Adipocyte (in vitro differentiated cells): ENCODE measurements around the gene RIF1.

Source experiments
- DNase-seq: peaks from one replicate; pipeline ENCODE4 v3.0.0-alpha.2; 2015; ENCODE audit warnings: low read depth
- H3K27me3 ChIP-seq: replicated peaks from 2 replicates; pipeline ENCODE4 v1.7.0; 2013; ENCODE audit warnings: mild to moderate bottlenecking, low read length, moderate library complexity; ENCODE audit not compliant: control insufficient read depth, insufficient read depth
- H3K36me3 ChIP-seq: 2 replicates; pipeline ENCODE4 v1.7.0; 2013; ENCODE audit warnings: low read length, mild to moderate bottlenecking, moderate library complexity; ENCODE audit not compliant: control insufficient read depth, insufficient read depth, severe bottlenecking
- H3K4me1 ChIP-seq: 2 replicates; pipeline ENCODE4 v1.7.0; 2013; ENCODE audit warnings: mild to moderate bottlenecking, low read length, moderate library complexity; ENCODE audit not compliant: control insufficient read depth, insufficient read depth
- H3K4me3 ChIP-seq: 2 replicates; pipeline ENCODE4 v1.7.0; 2013; ENCODE audit warnings: mild to moderate bottlenecking, low read length, moderate library complexity
- H3K9ac ChIP-seq: 2 replicates; pipeline ENCODE4 v1.7.0; 2013; ENCODE audit warnings: mild to moderate bottlenecking, low read length, moderate library complexity
- H3K9me3 ChIP-seq: 2 replicates; pipeline ENCODE4 v1.7.0; 2013; ENCODE audit warnings: mild to moderate bottlenecking, low read length, moderate library complexity; ENCODE audit not compliant: control insufficient read depth

Gene RIF1

GRCh38 chr2:151423760-151424159, 14.1 kb downstream of the RIF1 start:
- H3K9ac ChIP-seq: no peak overlapping the region
- no peaks in the 10 kb centered on the region for H3K4me1 ChIP-seq
- H3K9me3 ChIP-seq: no peaks in the 10 kb centered on the region
- H3K36me3 ChIP-seq: peaks cover 59% of the 10 kb centered on the region
- DNase-seq: no peak
- no peaks in the 10 kb centered on the region for H3K27me3 ChIP-seq
- no peak overlapping the region for H3K4me3 ChIP-seq

- peak; percentile 75 for DNase-seq
- peaks cover 83% of the 10 kb centered on the region for H3K36me3 ChIP-seq
- H3K27me3 ChIP-seq: no peaks in the 10 kb centered on the region
- H3K4me3 ChIP-seq: no peak overlapping the region
- H3K9me3 ChIP-seq: no peaks in the 10 kb centered on the region
- peaks cover 5% of the 10 kb centered on the region for H3K4me1 ChIP-seq
- no peak overlapping the region for H3K9ac ChIP-seq
These were observed 27.9 kb downstream of the RIF1 start for GRCh38 chr2:151437630-151438029.

- peaks cover 5% of the 10 kb centered on the region for H3K4me1 ChIP-seq
- H3K9ac ChIP-seq: no peak overlapping the region
- H3K36me3 ChIP-seq: peaks cover 77% of the 10 kb centered on the region
- H3K27me3 ChIP-seq: no peaks in the 10 kb centered on the region
- H3K4me3 ChIP-seq: no peak overlapping the region
- H3K9me3 ChIP-seq: no peaks in the 10 kb centered on the region
- DNase-seq: no peak
These were observed 28.8 kb downstream of the RIF1 start for GRCh38 chr2:151438506-151438905.

- H3K4me1 ChIP-seq: peaks cover 5% of the 10 kb centered on the region
- no peak for DNase-seq
- no peak overlapping the region for H3K4me3 ChIP-seq
- no peak overlapping the region for H3K9ac ChIP-seq
- H3K36me3 ChIP-seq: peaks cover 79% of the 10 kb centered on the region
- no peaks in the 10 kb centered on the region for H3K9me3 ChIP-seq
- no peaks in the 10 kb centered on the region for H3K27me3 ChIP-seq
These were observed 29.4 kb downstream of the RIF1 start for GRCh38 chr2:151439127-151439526.

DNA sequence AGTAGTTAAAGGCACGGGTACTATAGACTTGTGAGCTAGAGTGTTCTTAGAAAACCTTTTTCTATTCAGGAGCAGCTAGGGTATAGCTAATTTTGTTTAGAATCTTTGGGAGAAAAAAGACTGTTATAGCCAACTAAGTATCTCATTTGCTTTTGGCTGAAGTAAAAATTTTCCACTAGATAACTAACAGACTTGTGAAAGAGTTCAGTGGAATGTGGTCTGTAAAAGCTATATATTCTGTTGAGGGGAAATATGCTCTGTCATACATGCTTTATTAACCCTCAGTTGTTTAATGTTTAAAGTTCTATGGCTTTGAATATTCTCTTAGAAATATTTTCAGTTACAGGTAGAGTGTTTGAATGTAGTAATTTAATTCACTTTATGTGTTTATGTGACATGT, 49.7 kb downstream of the RIF1 start:
- Histone ChIP-seq H3K4me1 (peaks cover 17% of the 10 kb centered on the region), H3K36me3 (peaks cover 78% of the 10 kb centered on the region), H3K9ac (no peak overlapping the region), H3K9me3 (no peaks in the 10 kb centered on the region), H3K27me3 (no peaks in the 10 kb centered on the region), H3K4me3 (no peak overlapping the region)
- peak; percentile 67 for DNase-seq

DNA sequence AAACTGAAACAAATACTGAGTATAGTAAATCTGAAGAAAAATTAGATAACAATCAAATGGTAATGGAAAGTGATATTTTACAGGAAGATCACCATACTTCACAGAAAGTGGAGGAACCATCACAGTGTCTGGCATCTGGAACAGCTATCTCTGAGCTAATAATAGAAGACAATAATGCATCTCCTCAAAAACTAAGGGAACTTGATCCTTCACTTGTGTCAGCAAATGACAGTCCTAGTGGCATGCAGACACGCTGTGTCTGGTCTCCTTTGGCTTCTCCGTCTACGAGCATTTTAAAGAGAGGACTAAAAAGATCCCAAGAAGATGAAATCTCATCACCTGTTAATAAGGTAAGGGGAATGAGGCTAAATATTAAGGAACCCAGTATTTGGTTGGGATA, 56.1 kb downstream of the RIF1 start:
- no peak overlapping the region for H3K4me3 ChIP-seq
- no peaks in the 10 kb centered on the region for H3K27me3 ChIP-seq
- H3K36me3 ChIP-seq: peaks cover 94% of the 10 kb centered on the region
- H3K4me1 ChIP-seq: no peaks in the 10 kb centered on the region
- no peak overlapping the region for H3K9ac ChIP-seq
- no peak for DNase-seq
- H3K9me3 ChIP-seq: no peaks in the 10 kb centered on the region

GRCh38 chr2:151470556-151470955, 60.9 kb downstream of the RIF1 start:
- Histone ChIP-seq H3K4me3 (no peak overlapping the region), H3K9ac (no peak overlapping the region), H3K4me1 (peaks cover 7% of the 10 kb centered on the region), H3K9me3 (no peaks in the 10 kb centered on the region), H3K36me3 (peaks cover 77% of the 10 kb centered on the region), H3K27me3 (no peaks in the 10 kb centered on the region)
- DNase-seq: no peak

DNA sequence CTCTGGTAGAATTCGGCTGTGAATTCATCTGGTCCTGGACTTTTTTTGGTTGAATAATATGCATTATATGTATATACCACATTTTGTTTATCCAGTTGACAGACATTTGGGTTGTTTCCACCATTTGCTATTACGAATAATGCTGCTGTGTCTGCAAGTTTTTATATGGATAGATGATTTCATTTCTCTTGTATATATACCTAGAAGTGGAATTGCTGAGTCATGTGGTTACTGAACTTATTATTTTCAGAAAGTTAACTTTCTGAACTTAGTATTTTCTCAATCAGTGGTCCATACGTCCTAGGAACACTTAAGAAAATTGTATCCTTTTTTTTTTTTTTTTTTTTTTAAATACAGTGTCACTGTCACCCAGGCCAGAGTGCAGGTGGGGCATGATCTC, 63.3 kb downstream of the RIF1 start:
- H3K4me1 ChIP-seq: peaks cover 7% of the 10 kb centered on the region
- peaks cover 69% of the 10 kb centered on the region for H3K36me3 ChIP-seq
- no peaks in the 10 kb centered on the region for H3K9me3 ChIP-seq
- H3K27me3 ChIP-seq: no peaks in the 10 kb centered on the region
- H3K4me3 ChIP-seq: no peak overlapping the region
- H3K9ac ChIP-seq: no peak overlapping the region
- no peak for DNase-seq

DNA sequence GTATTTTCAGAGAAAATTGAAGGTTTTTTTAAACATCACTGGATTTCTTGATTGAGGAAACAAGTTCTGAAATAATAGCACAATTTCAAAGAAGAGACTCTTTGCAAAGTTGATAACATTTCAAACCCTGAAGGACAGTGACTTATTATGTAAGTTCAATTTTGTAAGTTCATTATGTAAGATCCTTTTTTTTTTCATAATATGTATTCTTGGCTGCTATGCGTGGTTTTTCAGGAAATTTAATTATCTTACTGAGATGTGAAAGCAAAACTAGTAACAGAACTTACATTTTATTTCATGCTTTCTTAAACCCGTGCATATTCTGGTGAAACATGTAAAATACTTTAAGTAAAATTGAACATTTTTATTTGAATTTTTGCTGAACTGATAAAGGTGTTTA, 65.4 kb downstream of the RIF1 start:
- no peak for DNase-seq
- Histone ChIP-seq H3K27me3 (no peaks in the 10 kb centered on the region), H3K4me1 (peaks cover 7% of the 10 kb centered on the region), H3K9me3 (no peaks in the 10 kb centered on the region), H3K4me3 (no peak overlapping the region), H3K36me3 (peaks cover 50% of the 10 kb centered on the region), H3K9ac (no peak overlapping the region)

GRCh38 chr2:151476287-151476686, 66.6 kb downstream of the RIF1 start:
- Histone ChIP-seq H3K4me3 (no peak overlapping the region), H3K9me3 (no peaks in the 10 kb centered on the region), H3K9ac (no peak overlapping the region), H3K27me3 (no peaks in the 10 kb centered on the region), H3K36me3 (peaks cover 40% of the 10 kb centered on the region), H3K4me1 (peaks cover 7% of the 10 kb centered on the region)
- no peak for DNase-seq

DNA sequence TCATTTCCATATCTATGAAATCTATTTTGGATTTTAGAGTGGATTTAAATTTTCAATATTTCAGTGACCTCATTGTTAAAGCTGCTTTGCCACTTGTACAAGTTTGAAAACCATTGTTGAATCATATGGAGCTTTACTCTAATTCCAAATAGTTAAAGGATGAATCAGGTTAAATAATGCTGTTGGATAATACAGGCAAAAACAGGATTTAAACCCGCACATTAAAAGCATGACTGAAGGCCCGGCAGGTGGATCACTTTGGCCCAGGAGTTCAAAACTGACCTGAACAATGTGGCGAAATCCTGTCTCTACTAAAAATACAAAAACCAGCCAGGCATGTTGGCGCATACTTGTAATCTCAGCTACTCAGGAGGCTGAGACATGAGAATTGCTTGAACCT, 68.3 kb downstream of the RIF1 start:
- peaks cover 43% of the 10 kb centered on the region for H3K36me3 ChIP-seq
- peak; percentile 36 for DNase-seq
- no peaks in the 10 kb centered on the region for H3K9me3 ChIP-seq
- H3K27me3 ChIP-seq: no peaks in the 10 kb centered on the region
- H3K4me1 ChIP-seq: peaks cover 7% of the 10 kb centered on the region
- H3K9ac ChIP-seq: no peak overlapping the region
- no peak overlapping the region for H3K4me3 ChIP-seq

- DNase-seq: no peak
- peaks cover 25% of the 10 kb centered on the region for H3K36me3 ChIP-seq
- H3K4me1 ChIP-seq: no peaks in the 10 kb centered on the region
- H3K9ac ChIP-seq: no peak overlapping the region
- H3K4me3 ChIP-seq: no peak overlapping the region
- H3K27me3 ChIP-seq: no peaks in the 10 kb centered on the region
- H3K9me3 ChIP-seq: no peaks in the 10 kb centered on the region
These were observed 72.0 kb downstream of the RIF1 start for GRCh38 chr2:151481744-151482143.
